IMR-90 (cell line): ENCODE data around the gene SCARF2. TPM values are rescaled to one million over a fixed set of nuclear protein-coding genes. Genes with fewer than 3 reads are reported as not detected.
"Not testable (repeated sequence)": the region's sequence is repeated elsewhere in the genome, so short reads cannot be mapped to it uniquely, and the experiment has no call there.

ENCODE experiments used
- ATAC-seq: fragments of 200-7000 bp; cut with Tn5 transposase; 2 replicates; pipeline ENCODE4 v1.9.1; 2020; ENCODE audit warnings: low read depth, mild to moderate bottlenecking, moderate library complexity
- BruUV-seq: library from RNA; stranded (reverse); fragments of 400-500 nt; replicated peaks from 2 replicates; lab custom pipeline; 2021; lab: Mats Ljungman, UMichigan
- CTCF ChIA-PET: fragments of 300-600 bp; formaldehyde crosslinking; extraction: SDS; loops from one replicate; lab custom pipeline; 2021; ENCODE audit warnings: antibody characterized with exemption; lab: Yijun Ruan, JAX
- POLR2A ChIA-PET: fragments of 300-600 bp; sonication (Branson Sonifier 250); formaldehyde crosslinking; loops from one replicate; lab custom pipeline; 2022; ENCODE audit warnings: antibody characterized with exemption; ENCODE audit not compliant: unreplicated experiment; lab: Charles Lee
- DNase-seq: peaks from one replicate; pipeline ENCODE4 v3.0.0; 2013
- H2AFZ ChIP-seq: replicated peaks from 2 replicates; pipeline ENCODE3; 2013; ENCODE audit warnings: low read length, mild to moderate bottlenecking; ENCODE audit not compliant: poor library complexity
- H2AK5ac ChIP-seq: 2 replicates; pipeline ENCODE4 v1.6.1; 2013; ENCODE audit warnings: low read depth, low read length, inconsistent platforms
- H2AK9ac ChIP-seq: replicated peaks from 2 replicates; pipeline ENCODE3; 2013; ENCODE audit warnings: mild to moderate bottlenecking, low read depth, low read length, moderate library complexity; ENCODE audit not compliant: poor library complexity
- H2BK120ac ChIP-seq: 2 replicates; pipeline ENCODE4 v1.6.1; 2013; ENCODE audit warnings: low read depth, low read length, inconsistent platforms
- H2BK15ac ChIP-seq: 3 replicates; pipeline ENCODE4 v1.6.1; 2013; ENCODE audit warnings: low read depth, low read length, inconsistent platforms
- H2BK20ac ChIP-seq: 2 replicates; pipeline ENCODE4 v1.6.1; 2013; ENCODE audit warnings: low read depth, mild to moderate bottlenecking, inconsistent platforms, low read length, moderate library complexity
- H2BK5ac ChIP-seq: 2 replicates; pipeline ENCODE4 v1.6.1; 2013; ENCODE audit warnings: mild to moderate bottlenecking, low read depth, low read length, inconsistent platforms; ENCODE audit not compliant: poor library complexity, severe bottlenecking
- H3K14ac ChIP-seq: replicated peaks from 2 replicates; pipeline ENCODE4 v1.6.1; 2013; ENCODE audit warnings: low read depth, low read length, inconsistent platforms
- H3K18ac ChIP-seq: 2 replicates; pipeline ENCODE4 v1.6.1; 2013; ENCODE audit warnings: low read depth, low read length, control low read depth
- H3K23ac ChIP-seq: 2 replicates; pipeline ENCODE4 v1.6.1; 2013; ENCODE audit warnings: low read depth, low read length, inconsistent platforms
- H3K27ac ChIP-seq: 2 replicates; pipeline ENCODE4 v1.5.1; 2013; ENCODE audit warnings: mild to moderate bottlenecking, control low read depth, low read length; ENCODE audit not compliant: insufficient read depth
- H3K27me3 ChIP-seq: 2 replicates; pipeline ENCODE4 v1.6.1; 2013; ENCODE audit warnings: low read length; ENCODE audit not compliant: control insufficient read depth, insufficient read depth
- H3K36me3 ChIP-seq: 2 replicates; pipeline ENCODE4 v1.6.1; 2013; ENCODE audit warnings: low read length, mixed read lengths; ENCODE audit not compliant: control insufficient read depth, insufficient read depth
- H3K4ac ChIP-seq: 2 replicates; pipeline ENCODE4 v1.6.1; 2013; ENCODE audit warnings: low read depth, low read length, inconsistent platforms
- H3K4me1 ChIP-seq: 2 replicates; pipeline ENCODE4 v1.6.1; 2013; ENCODE audit warnings: low read length, mixed read lengths; ENCODE audit not compliant: control insufficient read depth, insufficient read depth
- H3K4me2 ChIP-seq: 2 replicates; pipeline ENCODE4 v1.6.1; 2013; ENCODE audit warnings: low read depth, mild to moderate bottlenecking, control low read depth, low read length, moderate library complexity
- H3K4me3 ChIP-seq: 2 replicates; pipeline ENCODE4 v1.5.1; 2013; ENCODE audit warnings: low read depth, mild to moderate bottlenecking, control low read depth, low read length, moderate library complexity; ENCODE audit not compliant: insufficient read depth
- H3K56ac ChIP-seq: 2 replicates; pipeline ENCODE4 v1.6.1; 2013; ENCODE audit warnings: low read length, inconsistent platforms; ENCODE audit not compliant: insufficient read depth; ENCODE audit errors: extremely low read depth
- H3K79me1 ChIP-seq, 2 experiments: 2 replicates each; pipeline ENCODE4 v1.6.1; 2013; ENCODE audit warnings: low read length in 2 of 2, inconsistent platforms in 1 of 2, low read depth in 1 of 2
- H3K9ac ChIP-seq: 2 replicates; pipeline ENCODE4 v1.6.1; 2013; ENCODE audit warnings: low read depth, low read length, control low read depth
- H3K9me1 ChIP-seq: 2 replicates; pipeline ENCODE4 v1.6.1; 2013; ENCODE audit warnings: low read length, inconsistent platforms; ENCODE audit not compliant: insufficient read depth
- H3K9me3 ChIP-seq: 2 replicates; pipeline ENCODE4 v1.6.1; 2013; ENCODE audit warnings: low read length; ENCODE audit not compliant: control insufficient read depth, insufficient read depth
- H4K20me1 ChIP-seq: 2 replicates; pipeline ENCODE4 v1.6.1; 2013; ENCODE audit warnings: low read length, inconsistent platforms; ENCODE audit not compliant: insufficient read depth
- H4K5ac ChIP-seq: 2 replicates; pipeline ENCODE4 v1.6.1; 2013; ENCODE audit warnings: mild to moderate bottlenecking, low read depth, low read length, control low read depth
- H4K8ac ChIP-seq, 2 experiments: 2 replicates each; pipeline ENCODE4 v1.6.1; 2013; ENCODE audit warnings: low read depth in 2 of 2, low read length in 2 of 2, control low read depth in 1 of 2, inconsistent platforms in 1 of 2
- H4K91ac ChIP-seq: 2 replicates; pipeline ENCODE4 v1.6.1; 2013; ENCODE audit warnings: low read depth, low read length, inconsistent platforms; ENCODE audit not compliant: insufficient read depth
- CEBPB ChIP-seq: IDR thresholded peaks from 2 replicates; pipeline ENCODE4 v1.6.1; 2012; ENCODE audit warnings: low read depth, low read length, improper control_type of control experiment
- NFE2L2 ChIP-seq: fragments of 150-350 bp; IDR thresholded peaks from 2 replicates; pipeline ENCODE4 v1.6.1; 2016; ENCODE audit warnings: low read depth, mild to moderate bottlenecking, low read length
- WGBS, 2 experiments: methylation state at CpG; one replicate each; pipeline versions ENCODE4 v1.1.5 to v1.1.7; 2013; ENCODE audit warnings: missing lambda C conversion rate in 2 of 2; ENCODE audit not compliant: insufficient read length in 1 of 2; ENCODE audit errors: extremely low coverage in 2 of 2; 5-methylcytosine and 5-hydroxymethylcytosine counted together
- dilution Hi-C: fragments of 300-500 bp; cut with HindIII; formaldehyde crosslinking; loops from one replicate; pipeline ENCODE4 v1.14.3; 2018; ENCODE audit warnings: low sequenced_read_pairs; ENCODE audit not compliant: unreplicated experiment
- in situ Hi-C: fragments of 300-500 bp; cut with MboI; formaldehyde crosslinking; loops from 3 replicates; pipeline ENCODE4 v1.14.3; 2019; ENCODE audit warnings: low sequenced_read_pairs, inconsistent platforms, mixed read lengths
- intact Hi-C: fragments of 100-400 bp; cut with micrococcal nuclease; formaldehyde crosslinking; loops from 2 replicates; pipeline ENCODE4 v1.10.0; 2022
- polyA plus RNA-seq, 3 experiments: library from polyadenylated mRNA; depleted of rRNA; stranded (reverse); fragments of >200 nt; gene quantifications; 2 replicates each; pipeline ENCODE4 v1.2.3, GENCODE V29; 2012; ENCODE audit warnings: low replicate concordance in 1 of 3
- total RNA-seq: library from RNA; depleted of rRNA; stranded (reverse); fragments of >200 nt; gene quantifications from 2 replicates; pipeline ENCODE4 v1.2.3, GENCODE V29; 2012
- TF ChIP-seq, protein P1 (sequence below): conservative IDR thresholded peaks from 2 replicates; pipeline ENCODE4 v1.5.1; 2012; ENCODE audit warnings: mild to moderate bottlenecking, low read depth, low read length, improper control_type of control experiment

The SCARF2 gene
- total and polyA plus RNA-seq, 2 of the 4 experiments (the other 2 are of a cell fraction), result 3.4 to 37.0 TPM

DNA sequence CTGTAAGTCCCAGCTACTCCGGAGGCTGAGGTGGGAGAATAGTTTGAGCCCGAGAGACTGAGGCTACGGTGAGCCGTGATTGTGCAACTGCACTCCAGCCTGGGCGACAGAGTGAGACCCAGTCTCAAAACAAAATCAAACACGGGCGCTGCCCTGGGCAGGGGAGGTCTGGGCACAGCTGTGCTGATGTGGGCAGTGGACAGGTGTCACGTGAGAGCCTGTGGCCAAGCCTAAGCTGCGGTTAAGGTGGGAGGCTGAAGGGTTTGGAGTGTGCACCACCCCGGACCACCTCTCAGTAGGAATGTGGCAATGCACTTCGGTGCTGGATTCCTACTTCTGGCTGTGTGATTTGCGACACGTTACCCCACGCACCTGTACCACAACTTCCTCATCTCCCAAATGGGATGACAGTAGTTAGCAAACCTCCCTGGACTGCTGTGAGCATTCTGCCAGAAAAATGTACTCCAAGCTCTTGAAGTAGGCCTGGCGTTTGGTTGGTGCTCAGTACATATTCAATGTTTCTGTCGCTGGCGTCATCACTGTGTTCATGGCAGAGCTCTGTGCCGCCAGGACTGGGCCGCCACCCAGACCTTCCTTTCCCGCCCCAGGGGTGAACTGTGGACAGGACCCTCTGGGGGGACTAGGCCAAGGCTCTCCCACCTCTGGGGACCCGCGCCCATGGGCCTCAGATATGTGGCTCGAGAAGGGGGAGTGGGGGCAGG lies 44.5 kb downstream of the SCARF2 start:
- 0 out of 2 replicates have a peak, but pooled peaks cover 3% of the 10 kb centered on the region for H3K36me3 ChIP-seq
- in situ Hi-C loops (loop anchor here (10.0 kb wide), 1 partner anchor 62 kb away; no protein-coding TSS in a partner anchor), intact Hi-C loops (no loop called here), dilution Hi-C loops (no loop called here)
- H3K23ac ChIP-seq, result no peak overlapping the region
- peak overlapping the region; percentile 98 to 100 for H4K8ac ChIP-seq
- peaks cover 22 to 37% of the 10 kb centered on the region in 2 experiments for H3K79me1 ChIP-seq
- no peak overlapping the region for H3K56ac ChIP-seq
- no peak overlapping the region for H2BK15ac ChIP-seq
- H3K9ac ChIP-seq, result no peak overlapping the region; the same call in 1 of the 2 replicates
- H3K18ac ChIP-seq, result no peak overlapping the region
- peak overlapping the region; percentile 91 for H2AK5ac ChIP-seq
- H2BK5ac ChIP-seq, result peak overlapping the region; percentile 80
- H3K4me3 ChIP-seq, result no peak overlapping the region; the same call in 1 of the 2 replicates
- 100% methylated on average over 6 of the region's 23 CpGs; no CpG with 5 or more reads in 1 of the 2 experiments for WGBS, 2 experiments
- H3K4me1 ChIP-seq, result peaks cover 14% of the 10 kb centered on the region
- peak overlapping the region; percentile 93 for H3K4ac ChIP-seq
- peak overlapping the region; percentile 95 for H3K4me2 ChIP-seq
- TF ChIP-seq, protein P1, sequence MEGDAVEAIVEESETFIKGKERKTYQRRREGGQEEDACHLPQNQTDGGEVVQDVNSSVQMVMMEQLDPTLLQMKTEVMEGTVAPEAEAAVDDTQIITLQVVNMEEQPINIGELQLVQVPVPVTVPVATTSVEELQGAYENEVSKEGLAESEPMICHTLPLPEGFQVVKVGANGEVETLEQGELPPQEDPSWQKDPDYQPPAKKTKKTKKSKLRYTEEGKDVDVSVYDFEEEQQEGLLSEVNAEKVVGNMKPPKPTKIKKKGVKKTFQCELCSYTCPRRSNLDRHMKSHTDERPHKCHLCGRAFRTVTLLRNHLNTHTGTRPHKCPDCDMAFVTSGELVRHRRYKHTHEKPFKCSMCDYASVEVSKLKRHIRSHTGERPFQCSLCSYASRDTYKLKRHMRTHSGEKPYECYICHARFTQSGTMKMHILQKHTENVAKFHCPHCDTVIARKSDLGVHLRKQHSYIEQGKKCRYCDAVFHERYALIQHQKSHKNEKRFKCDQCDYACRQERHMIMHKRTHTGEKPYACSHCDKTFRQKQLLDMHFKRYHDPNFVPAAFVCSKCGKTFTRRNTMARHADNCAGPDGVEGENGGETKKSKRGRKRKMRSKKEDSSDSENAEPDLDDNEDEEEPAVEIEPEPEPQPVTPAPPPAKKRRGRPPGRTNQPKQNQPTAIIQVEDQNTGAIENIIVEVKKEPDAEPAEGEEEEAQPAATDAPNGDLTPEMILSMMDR, result no peak
- TF ChIP-seq CEBPB (0 out of 2 replicates have a peak, but pooled peaks have one; percentile 5), NFE2L2 (no peak)
- H4K5ac ChIP-seq, result peak overlapping the region; percentile 99
- H3K9me3 ChIP-seq, result peaks cover 5% of the 10 kb centered on the region
- no peaks in the 10 kb centered on the region for H3K27me3 ChIP-seq
- no peak overlapping the region for H2BK20ac ChIP-seq
- H2BK120ac ChIP-seq, result peak overlapping the region; percentile 38; the same call in 1 of the 2 replicates
- H2AK9ac ChIP-seq, result peak overlapping the region; percentile 96
- H2AFZ ChIP-seq, result peak overlapping the region; percentile 99
- peak overlapping the region; percentile 94 for H3K14ac ChIP-seq
- H4K91ac ChIP-seq, result peak overlapping the region; percentile 94; the same call in 1 of the 2 replicates
- CTCF ChIA-PET, result interaction anchor here (1.1 kb wide), 1 partner anchor 236 kb away, joined by 3 read pairs; no protein-coding TSS in a partner anchor
- no TSS peak for BruUV-seq
- ATAC-seq (no peak), DNase-seq (no peak)
- H3K27ac ChIP-seq, result peak overlapping the region; percentile 84
- POLR2A ChIA-PET, result interaction anchor here (0.6 kb wide), 1 partner anchor 73 kb away, joined by 3 read pairs; the partner anchor contains the start of gene DGCR6L
- H3K9me1 ChIP-seq, result peaks cover 30% of the 10 kb centered on the region
- peaks cover 13% of the 10 kb centered on the region for H4K20me1 ChIP-seq

DNA sequence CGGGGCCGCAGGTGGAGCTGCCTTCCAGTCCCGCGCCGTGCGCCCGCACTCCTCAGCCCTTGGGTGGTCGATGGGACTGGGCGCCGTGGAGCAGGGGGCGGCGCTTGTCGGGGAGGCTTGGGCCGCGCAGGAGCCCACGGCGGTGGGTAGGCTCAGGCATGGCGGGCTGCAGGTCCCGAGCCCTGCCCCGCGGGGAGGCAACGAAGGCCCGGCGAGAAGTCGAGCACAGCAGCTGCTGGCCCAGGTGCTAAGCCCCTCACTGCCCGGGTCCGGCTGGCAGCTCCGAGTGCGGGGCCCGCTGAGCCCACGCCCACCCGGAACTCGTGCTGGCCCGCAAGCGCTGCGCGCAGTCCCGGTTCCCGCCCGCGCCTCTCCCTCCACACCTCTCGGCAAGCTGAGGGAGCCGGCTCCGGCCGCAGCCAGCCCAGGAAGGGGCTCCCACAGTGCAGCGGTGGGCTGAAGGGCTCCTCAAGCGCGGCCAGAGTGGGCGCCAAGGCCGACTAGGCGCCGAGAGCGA lies 45.2 kb downstream of the SCARF2 start:
- not testable (repeated sequence) for BruUV-seq, H3K56ac ChIP-seq

More for the DNA sequence above, 45.2 kb downstream of the SCARF2 start:
- POLR2A ChIA-PET, H2BK5ac ChIP-seq, H3K9me3 ChIP-seq, H3K36me3 ChIP-seq, H2BK15ac ChIP-seq, dilution Hi-C loops, H2BK120ac ChIP-seq, H3K27me3 ChIP-seq, H3K4me3 ChIP-seq, CTCF ChIA-PET, H3K4me2 ChIP-seq, H3K27ac ChIP-seq, H2BK20ac ChIP-seq, H4K91ac ChIP-seq, H3K14ac ChIP-seq, H3K9ac ChIP-seq, DNase-seq, H3K4ac ChIP-seq, H2AK5ac ChIP-seq, H3K23ac ChIP-seq, intact Hi-C loops, ATAC-seq, H4K8ac ChIP-seq, H3K18ac ChIP-seq, H2AFZ ChIP-seq, H4K5ac ChIP-seq, H2AK9ac ChIP-seq: not testable (repeated sequence)
- Histone ChIP-seq H4K20me1 (peaks cover 13% of the 10 kb centered on the region), H3K9me1 (peaks cover 30% of the 10 kb centered on the region), H3K4me1 (peaks cover 14% of the 10 kb centered on the region), H3K79me1 (peaks cover 18 to 33% of the 10 kb centered on the region in 2 experiments)
- whole genome bisulfite sequencing, 2 experiments, result 100% methylated on average over 11 of the region's 53 CpGs; no CpG with 5 or more reads in 1 of the 2 experiments
- in situ Hi-C loops, result loop anchor here (10.0 kb wide), 1 partner anchor 62 kb away; no protein-coding TSS in a partner anchor
